SHP77 treated with DMSO at 0.1 percent for 48 hours (cell line): ENCODE measurements around the gene GTPBP4.
"Not testable (repeated sequence)": the region's sequence is repeated elsewhere in the genome, so short reads cannot be mapped to it uniquely, and the experiment has no call there.

Experiments
- DNase-seq: peaks from one replicate; lab custom pipeline; 2025; lab: John Stamatoyannopoulos, UW

Gene GTPBP4

GRCh38 chr10:988667-989545, 672 bp downstream of the GTPBP4 start:
- DNase-seq, result no peak

- DNase-seq, result no peak
These were observed 2.6 kb downstream of the GTPBP4 start for GRCh38 chr10:990808-991207.

- DNase-seq, result no peak
These were observed 4.2 kb downstream of the GTPBP4 start for GRCh38 chr10:992467-992866.

GRCh38 chr10:992871-993270, 4.6 kb downstream of the GTPBP4 start:
- DNase-seq, result no peak

GRCh38 chr10:994836-995558, 6.8 kb downstream of the GTPBP4 start:
- no peak for DNase-seq

GRCh38 chr10:995559-995926, 7.3 kb downstream of the GTPBP4 start:
- no peak for DNase-seq

GRCh38 chr10:996031-996430, 7.8 kb downstream of the GTPBP4 start:
- no peak for DNase-seq

- no peak for DNase-seq
These were observed 9.2 kb downstream of the GTPBP4 start for GRCh38 chr10:997266-998022.

- no peak for DNase-seq
These were observed 14.3 kb downstream of the GTPBP4 start for GRCh38 chr10:1002425-1003006.

GRCh38 chr10:1003884-1004670, 15.8 kb downstream of the GTPBP4 start:
- no peak for DNase-seq

- DNase-seq, result no peak
These were observed 18.3 kb downstream of the GTPBP4 start for GRCh38 chr10:1006573-1006972.

GRCh38 chr10:1007583-1007982, 19.3 kb downstream of the GTPBP4 start:
- DNase-seq, result no peak

- no peak for DNase-seq
These were observed 20.8 kb downstream of the GTPBP4 start for GRCh38 chr10:1009071-1009494.

GRCh38 chr10:1009947-1010346, 21.7 kb downstream of the GTPBP4 start:
- not testable (repeated sequence) for DNase-seq

- DNase-seq, result no peak
These were observed 22.5 kb downstream of the GTPBP4 start for GRCh38 chr10:1010703-1011102.

GRCh38 chr10:1011696-1012095, 23.5 kb downstream of the GTPBP4 start:
- no peak for DNase-seq

- DNase-seq, result no peak
These were observed 27.5 kb downstream of the GTPBP4 start for GRCh38 chr10:1015688-1016087.

- DNase-seq, result no peak
These were observed 31.1 kb downstream of the GTPBP4 start for GRCh38 chr10:1019362-1019761.

- no peak for DNase-seq
These were observed 32.2 kb downstream of the GTPBP4 start for GRCh38 chr10:1020460-1020859.

GRCh38 chr10:1020958-1021357, 32.7 kb downstream of the GTPBP4 start:
- no peak for DNase-seq

- DNase-seq, result no peak
These were observed 34.2 kb downstream of the GTPBP4 start for GRCh38 chr10:1022413-1022812.
